Esophagus squamous epithelium (tissue), 4 donors: ENCODE measurements around the gene HNF4A.

Source experiments
- CTCF ChIP-seq, 6 experiments: fragments of 450-650 bp in 4 of 6; fragments of 200-600 bp in 2 of 6; sonication (generic) in 2 of 6; IDR thresholded peaks; one replicate each; pipeline ENCODE4 v1.5.1; 2016 to 2019; ENCODE audit warnings: antibody characterized with exemption in 6 of 6, mild to moderate bottlenecking in 4 of 6, moderate library complexity in 4 of 6
- POLR2A ChIP-seq, 4 donors: fragments of 450-650 bp; IDR thresholded peaks; one replicate each; pipeline ENCODE4 v1.6.1; 2017; ENCODE audit warnings: antibody characterized with exemption in 4 of 4, mild to moderate bottlenecking in 4 of 4, moderate library complexity in 3 of 4

GRCh38 chr20:44415833-44416715 lies 60.6 kb downstream of the HNF4A start:
- TF ChIP-seq CTCF (IDR thresholded peaks at IDR 0.05) (no peak), POLR2A (IDR thresholded peaks at IDR 0.05) (no peak)
